ENCODE data around the gene MYBPC3.

The MYBPC3 gene

DNA sequence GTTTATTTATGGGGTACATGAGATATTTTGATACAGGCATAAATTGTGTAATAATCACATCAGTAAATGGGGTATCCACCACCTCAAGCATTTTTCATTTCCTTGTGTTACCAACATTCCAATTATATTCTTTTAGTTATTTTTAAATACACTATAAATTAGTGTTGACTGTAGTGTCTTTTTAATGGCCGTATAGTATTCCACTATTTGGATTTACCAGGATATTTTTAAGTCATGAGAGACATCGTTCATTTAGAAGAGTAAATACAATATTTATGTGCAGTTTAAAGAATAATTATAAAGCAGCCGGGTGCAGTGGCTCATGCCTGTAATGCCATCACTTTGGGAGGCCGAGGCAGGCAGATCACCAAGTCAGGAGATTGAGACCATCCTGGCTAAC is 32.0 kb upstream of the MYBPC3 start:
- no peak for DNase-seq (ENCODE audit: low spot score)

DNA sequence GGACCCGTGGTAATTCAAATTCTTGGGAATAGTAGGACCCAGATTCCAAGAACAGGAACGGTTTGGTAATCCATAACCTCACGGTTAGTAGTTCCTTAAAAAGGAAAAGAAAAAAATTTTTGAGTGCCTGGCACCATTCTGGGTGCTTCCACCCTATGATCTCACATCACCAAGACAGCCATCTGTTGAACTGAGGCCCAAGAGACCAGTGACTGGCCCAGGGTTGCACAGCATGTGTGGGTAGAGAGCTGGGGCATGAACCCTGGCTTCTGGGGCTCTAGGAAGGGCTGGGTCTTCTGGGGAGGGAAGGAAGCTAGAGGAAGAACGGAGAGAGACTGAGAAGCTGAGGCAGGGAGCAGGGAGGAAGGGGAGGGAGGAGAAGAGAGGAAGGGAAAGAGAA is 30.6 kb upstream of the MYBPC3 start:
- no peak for DNase-seq (ENCODE audit: low spot score)

DNA sequence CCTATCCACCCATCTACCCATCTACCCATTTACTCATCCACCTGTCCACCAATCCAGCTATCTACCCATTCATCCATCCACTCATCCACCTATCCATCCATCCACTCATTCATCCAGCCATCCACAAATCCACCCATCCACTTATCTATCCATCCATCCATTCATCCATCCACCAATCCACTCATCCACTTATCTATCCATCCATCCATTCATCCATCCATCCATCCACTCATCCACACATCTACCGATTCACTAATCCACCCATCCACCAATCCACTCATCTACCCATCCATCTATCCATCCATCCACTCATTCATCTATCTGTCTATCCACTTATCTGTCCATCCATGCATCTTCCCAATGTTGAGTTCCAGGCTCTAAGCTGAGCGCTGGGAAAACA is 27.6 kb upstream of the MYBPC3 start:
- no peak for DNase-seq (ENCODE audit: low spot score)

DNA sequence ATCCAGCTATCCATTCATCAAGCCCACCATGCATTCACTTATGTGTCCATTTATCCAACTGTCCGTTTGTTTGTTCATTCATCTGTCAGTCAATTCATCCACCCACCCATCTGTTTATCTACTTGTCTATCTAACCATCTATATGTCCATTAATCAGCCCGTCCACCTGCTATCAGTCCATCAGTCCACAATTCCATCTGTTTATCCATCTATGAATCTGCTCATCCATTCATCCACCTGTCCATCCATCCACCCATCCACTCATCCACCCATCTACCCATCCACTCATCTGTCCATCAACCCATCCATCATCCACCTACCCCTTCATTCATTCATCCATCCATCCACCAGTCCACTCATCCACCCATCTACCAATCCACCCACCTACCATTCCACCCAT is 26.8 kb upstream of the MYBPC3 start:
- no peak for DNase-seq (ENCODE audit: low spot score)

DNA sequence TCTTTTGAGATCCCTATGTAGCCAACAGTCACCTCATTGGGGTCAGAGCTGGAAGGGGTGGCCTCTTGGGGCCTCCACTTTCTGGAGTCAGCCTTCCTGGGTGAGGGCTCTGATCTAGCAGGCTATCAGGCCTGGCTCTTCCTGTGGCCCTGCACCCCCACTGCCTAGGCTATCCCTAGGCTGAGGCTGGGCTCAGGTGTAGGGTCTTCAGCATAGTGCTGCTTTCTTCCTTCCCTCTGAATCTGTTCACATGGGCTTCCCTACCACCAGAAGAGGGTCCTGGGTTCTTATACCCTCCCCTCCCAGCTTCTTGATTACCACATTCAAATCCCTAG is 26.3 kb upstream of the MYBPC3 start:
- DNase-seq (ENCODE audit: low spot score): no peak

DNA sequence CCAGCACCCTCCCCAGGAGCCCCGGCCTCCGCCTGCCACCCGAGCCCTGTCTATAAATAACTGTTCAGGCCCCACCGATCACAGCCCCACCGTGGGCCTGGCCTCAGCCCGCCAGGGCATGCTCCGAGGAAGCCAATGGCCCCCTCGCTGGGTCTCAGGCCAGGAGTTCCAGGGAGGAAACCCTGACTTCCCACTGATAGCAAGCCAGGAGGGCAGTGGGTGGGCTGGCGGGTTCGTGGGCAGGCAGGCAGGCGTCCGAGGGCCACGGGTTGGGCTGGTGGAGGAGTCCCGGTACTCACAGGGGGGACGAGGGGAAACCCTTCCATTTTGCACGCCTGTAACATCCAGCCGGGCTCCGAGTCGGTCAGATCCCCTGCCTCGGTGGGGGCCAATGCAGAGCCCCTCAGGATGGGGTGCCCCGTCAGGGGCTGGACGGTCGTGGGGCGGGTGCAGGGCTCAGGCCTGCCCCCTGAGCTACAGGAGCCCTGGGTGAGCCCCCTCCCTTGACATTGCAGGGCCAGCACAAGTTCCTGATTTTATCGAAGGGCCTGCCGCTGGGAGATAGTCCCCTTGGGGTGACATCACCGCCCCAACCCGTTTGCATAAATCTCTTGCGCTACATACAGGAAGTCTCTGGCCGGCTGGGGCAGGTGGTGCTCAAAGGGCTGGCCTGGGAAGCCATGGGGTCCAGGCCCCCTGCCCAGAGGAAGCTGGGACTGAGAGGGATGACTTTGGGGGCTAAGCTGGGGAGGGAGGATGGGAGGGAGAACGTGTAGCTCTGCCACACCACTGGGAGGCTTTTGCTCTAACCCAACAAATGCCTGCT is 25.7 kb upstream of the MYBPC3 start, which contains the start of gene SPI1:
Gene SPI1 (minus strand): TSS at position 538 of the 826 bp plus-strand sequence. CDS start 194 bp downstream, at position 344.
- no peak for DNase-seq (ENCODE audit: low spot score)

DNA sequence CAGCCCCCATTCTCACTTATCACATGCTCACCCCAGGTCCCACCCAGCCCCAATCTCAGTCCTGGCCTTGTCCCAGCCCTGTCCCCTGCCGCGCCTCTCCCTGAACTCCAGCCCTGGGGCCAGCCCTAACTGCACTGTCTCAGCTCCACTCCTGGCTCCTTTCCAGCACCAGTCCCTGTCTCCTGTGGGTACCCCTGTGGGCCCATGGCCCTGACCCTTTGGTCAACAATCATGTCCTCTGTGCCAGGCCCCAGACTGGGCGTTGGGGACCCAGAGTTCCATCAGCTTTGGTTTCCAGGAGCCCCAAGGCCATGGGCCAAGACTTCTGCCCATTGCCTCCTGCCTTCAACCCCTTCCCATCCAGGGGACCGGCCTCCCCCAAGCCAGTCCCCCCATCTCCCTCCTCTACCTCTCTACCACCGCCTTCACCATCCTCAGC is 25.1 kb upstream of the MYBPC3 start:
- no peak for DNase-seq (ENCODE audit: low spot score)

DNA sequence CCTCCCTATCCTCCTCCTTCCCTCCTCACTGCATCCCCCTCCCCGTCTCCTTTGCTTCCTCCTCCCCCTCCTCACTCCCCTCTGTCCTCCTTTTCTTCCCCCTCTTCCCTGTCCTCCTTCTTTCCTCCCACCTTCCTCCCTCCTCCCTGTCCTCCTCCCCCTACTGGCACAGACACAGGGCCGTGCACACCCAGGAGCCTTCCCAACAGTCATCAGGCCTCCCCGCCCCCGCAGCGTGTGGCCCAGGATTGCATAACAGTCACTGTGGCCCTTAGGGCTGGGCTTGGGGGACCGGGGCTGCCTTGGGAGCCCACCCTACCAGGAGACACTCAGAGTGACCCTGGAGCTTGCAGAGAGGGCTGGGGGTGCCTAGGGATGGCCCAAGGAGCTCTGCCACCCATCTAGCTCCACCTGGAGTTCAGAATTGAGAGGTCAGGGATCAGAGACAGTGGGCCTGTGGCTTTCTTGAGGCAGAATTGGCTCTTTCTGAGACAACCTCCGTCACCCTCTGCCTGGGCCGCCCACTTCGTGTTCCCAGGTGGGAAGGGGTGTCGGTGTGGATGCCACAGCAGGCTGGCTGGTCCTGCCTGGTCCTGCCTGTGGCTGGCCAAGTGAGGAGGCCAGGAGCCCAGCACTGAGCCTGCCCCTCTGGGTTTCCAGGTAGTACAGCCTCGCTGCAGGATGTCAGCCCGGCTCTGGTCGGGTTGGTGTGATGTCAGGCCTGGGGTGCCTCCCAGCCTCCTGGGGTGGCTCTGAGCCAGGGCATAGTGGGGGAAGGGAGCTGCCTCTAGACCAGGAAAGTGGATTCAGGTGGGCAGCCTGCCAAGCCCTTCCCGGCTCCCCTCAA is 24.2 kb upstream of the MYBPC3 start:
- DNase-seq (ENCODE audit: low spot score): no peak

DNA sequence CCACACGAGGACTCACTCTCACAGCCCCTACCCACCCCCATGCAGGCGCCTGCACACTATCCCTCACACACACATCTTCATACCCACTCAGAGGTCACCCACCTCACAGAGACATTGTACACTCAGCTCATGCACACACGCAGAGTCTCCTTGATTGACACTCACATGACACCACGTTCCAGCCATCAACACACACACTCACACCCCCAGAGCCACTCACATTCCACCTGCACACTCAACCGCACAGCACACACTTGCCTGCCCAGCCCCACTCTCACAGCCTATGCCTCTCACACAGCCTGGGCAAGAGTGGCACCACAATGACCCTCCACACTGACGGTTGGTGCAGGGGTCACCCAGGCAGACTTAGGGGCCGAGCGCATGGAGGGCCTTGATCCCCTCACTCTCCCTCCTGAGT is 23.6 kb upstream of the MYBPC3 start:
- no peak for DNase-seq (ENCODE audit: low spot score)

DNA sequence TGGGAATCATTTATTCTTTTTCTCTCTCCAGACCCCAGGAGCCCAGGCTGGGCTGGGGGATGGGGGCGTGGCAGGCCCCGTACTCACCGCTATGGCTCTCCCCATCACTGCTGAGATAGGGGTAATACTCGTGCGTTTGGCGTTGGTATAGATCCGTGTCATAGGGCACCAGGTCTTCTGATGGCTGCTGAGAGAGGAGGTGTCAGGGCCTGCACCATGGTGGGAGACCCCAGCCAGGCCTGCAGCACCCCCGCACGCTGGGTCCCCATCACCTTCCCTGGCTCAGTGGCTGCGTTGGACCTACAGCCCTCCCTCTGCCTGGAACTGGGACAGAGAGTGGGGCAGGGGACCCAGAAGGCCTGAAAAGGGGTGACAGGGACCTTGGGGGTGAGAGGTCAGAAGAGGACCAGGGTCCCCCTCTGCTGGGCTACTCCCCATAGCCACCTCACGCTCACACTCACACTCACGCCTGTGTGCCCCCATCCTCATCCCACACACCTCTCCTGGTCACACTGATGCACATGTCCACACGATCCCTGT is 23.1 kb upstream of the MYBPC3 start:
- no peak for DNase-seq (ENCODE audit: low spot score)

DNA sequence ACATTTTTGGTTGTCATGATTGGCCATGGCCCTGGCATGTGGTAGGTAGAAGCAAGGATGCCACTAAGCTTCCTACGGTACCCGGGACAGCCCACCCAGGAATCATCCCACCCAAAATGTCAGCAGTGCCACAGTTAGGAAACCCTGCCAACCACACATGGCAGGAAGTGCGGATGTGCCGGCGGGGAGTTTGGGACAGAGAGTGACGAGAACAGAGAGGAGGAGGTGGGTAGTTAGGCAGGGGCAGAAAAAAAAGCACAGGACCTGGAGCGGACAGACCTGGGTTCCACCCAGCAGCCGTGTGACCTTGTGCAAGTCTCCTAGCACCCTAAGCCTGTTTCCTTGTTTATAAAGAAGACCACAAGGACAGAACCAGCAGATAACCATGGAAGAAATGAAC is 22.5 kb upstream of the MYBPC3 start:
- no peak for DNase-seq (ENCODE audit: low spot score)

DNA sequence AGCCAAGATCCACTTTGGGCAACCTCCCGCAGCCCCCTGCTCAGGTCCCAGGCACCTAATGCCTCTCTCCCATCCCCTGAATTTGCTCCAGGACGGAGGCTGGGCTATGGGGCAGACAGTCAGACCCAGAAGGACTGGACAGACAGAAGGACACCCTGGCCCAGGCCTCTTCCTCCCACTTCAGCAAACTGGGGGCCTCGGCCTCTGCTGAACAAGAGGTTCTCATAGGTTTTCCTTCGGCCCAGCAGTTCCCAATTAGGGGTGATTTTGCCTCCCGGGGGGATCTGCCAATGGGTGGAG is 22.2 kb upstream of the MYBPC3 start:
- DNase-seq (ENCODE audit: low spot score): no peak

DNA sequence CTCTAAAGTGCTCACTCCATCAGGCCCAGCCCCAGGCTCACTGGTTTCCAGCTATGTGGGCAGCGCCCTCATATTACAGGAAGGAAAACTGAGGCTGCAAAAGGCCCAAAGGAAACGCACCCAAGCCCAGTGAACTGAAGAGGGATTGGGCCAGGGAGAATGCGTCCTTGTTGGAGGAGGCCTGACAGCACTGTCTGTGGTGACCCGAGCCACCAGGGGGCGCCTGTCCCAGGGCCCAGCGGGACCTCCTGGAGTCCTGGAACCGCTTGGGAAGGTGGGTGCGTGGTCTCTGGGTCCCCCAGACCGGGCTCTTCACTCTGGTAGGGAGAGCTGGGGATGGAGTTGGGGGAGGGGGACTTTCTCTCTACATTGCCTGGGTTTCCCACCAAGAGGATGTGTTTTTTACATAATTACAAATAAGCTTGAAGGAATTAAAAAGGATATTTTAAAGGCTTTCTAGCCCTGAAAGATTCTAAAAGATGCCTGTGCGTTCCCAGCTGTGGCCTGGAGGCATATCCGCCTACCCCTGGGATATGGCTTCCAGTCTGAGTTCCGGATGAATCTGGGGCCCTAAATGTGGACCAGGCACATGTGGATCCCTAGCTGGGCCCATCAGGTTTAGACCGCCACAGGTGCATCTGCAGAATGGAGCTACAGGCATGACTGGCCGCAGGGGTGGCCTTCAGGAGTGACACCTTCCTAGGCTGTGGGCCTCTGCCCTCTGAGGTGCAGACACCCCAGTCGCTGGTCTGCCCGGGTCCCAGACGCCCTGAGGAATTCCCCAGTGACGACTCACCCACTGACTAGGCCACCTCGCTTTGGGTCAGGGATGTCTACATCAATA is 21.6 kb upstream of the MYBPC3 start:
- DNase-seq (ENCODE audit: low spot score): peak; percentile 85

DNA sequence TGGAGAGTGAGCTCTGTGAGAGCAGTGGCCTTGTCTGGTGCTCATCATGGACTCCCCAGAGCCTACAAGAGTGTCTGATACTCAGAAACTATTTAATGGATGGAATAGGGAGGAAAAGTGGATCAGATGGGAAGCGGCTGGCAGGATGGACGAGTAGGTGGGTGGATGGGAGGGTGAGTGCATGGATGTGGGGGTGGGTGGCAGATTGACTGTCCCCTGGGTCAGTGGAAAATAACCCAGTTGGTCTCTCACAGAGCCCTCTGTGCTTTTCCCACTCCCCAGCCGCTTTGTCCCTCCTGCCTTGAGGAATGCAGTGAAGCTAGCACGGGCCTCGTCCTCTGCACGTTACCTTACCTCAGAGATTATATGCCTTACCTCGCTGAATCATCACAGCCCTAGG is 19.9 kb upstream of the MYBPC3 start:
- no peak for DNase-seq (ENCODE audit: low spot score)

DNA sequence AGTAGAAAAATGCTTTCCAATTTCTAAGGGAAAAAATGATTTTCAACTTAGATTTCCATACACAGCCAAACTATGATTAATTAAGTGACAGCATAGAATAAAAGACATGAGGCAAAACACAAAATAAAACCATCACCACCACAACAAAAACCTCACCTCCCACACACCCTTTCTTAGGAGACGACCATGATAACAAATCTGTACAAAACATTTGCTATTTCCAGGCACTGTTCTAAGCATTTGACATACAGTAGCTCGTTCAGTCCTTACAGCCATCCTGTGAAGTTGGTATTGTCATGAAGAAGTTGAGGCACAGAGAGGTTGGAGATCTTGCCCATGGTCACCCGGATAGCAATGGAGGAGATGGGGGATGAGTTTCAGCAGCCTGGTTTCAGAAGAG is 17.2 kb upstream of the MYBPC3 start:
- no peak for DNase-seq (ENCODE audit: low spot score)

DNA sequence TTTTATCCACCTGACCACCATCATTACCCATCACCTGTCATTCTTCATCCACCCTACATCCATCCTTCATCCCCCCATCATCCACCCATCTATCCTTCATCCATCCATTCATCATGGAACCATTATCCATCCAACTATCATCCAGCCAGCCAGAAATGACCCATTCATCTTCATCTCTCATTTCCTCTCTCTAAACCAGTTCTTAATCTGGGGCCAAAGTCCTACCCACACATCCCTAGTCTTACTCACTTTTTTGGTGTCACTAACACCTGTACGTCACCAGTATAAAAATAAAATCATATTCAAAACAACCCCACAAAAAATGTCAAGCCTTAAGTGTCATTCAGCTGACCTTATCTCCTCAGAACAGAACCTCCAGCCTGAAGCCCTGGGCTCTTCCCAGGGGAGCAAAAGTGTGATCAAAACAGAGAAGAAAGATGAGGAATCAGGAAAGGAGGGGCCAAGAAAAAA is 13.6 kb upstream of the MYBPC3 start:
- no peak for DNase-seq (ENCODE audit: low spot score)

DNA sequence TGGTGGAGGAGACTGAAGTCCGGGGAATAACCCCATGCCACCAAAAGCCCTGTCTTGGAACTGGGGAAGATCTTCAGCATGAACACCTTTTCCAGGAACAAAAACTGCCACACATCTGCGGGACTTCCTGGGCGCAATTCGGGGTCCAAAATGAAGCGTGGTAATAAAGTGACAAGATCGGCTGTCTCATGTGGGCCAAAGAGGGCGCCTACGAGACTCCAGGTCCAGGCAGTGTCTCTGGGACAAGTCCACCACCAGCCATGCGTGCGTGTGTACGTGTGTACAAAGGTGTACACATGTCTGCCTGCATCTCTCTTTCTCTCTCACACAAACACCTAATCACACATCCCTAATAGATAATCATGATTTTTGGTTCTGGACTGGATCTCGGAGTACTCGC is 8.9 kb upstream of the MYBPC3 start:
- no peak for DNase-seq (ENCODE audit: low spot score)

DNA sequence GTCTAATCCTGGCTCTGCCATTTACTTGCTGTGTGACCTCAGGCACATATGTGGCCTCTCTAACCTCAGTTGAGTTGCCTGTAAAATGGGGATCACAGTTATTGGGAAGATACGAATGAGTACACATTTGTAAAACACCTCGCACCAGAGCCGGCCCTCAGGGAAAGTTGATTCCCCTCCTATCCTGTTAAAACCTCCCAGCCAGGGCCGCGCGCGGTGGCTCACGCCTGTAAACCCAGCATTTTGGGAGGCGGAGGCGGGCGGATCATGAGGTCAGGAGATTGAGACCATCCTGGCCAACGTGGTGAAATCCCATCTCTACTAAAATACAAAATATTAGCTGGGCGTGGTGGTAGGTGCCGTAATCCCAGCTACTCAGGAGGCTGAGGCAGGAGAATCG is 7.8 kb upstream of the MYBPC3 start:
- DNase-seq (ENCODE audit: low spot score): no peak

DNA sequence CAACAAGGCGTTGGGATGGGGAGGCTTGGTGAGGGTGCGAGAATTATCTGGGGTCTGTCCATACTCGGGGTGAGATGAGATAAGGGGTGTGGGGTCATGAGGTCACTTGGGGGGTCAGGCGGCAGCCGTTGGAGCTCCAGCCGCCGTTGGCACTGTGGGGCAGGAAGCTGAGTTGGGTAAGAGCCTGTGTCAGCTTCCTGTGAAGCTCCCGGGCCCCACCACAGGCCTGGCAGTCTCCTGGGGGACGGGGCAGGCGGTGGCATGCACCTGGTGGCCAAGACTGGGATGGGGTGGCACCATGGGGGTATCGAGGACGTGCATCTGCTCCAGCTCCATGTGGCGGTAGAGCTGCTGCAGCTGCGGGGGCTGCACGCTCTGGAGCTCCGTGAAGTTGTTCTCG is 7.1 kb upstream of the MYBPC3 start:
- DNase-seq (ENCODE audit: low spot score): no peak

DNA sequence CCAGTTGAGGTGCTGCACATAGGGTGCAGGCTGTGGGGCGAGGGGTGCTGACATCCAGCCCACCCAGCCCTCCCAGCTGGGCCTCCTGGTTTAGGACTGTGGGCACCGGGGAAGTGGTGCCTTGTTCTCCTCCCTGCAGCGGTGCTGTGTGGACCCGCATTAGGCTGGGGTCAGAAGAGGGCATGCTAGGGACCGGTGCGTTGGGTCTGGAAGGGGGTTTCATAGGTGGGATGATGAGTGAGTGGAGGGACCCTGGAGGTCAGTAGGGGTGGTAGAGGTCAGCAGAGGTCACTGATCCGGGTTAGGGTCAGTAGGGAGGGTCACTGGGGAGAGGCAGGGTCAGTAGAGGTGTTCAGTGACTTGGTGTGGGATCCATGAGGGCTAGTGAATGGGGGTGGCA is 6.7 kb upstream of the MYBPC3 start:
- no peak for DNase-seq (ENCODE audit: low spot score)

DNA sequence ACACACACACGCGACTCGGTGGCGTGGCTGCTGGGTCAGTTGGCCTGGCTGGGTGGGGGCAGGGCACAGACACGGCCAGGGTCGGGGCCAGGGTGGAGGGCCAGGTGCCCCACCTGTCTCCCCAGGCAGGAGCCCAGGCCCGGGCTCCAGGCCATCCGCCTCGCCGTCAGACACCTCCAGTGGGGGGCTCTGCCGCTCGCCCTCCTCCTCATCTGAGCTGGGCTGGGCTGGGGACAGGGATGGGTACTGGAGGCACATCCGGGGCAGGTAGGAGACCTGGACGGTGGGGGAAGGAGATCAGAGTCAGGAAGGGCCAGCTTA is 6.2 kb upstream of the MYBPC3 start:
- no peak for DNase-seq (ENCODE audit: low spot score)

DNA sequence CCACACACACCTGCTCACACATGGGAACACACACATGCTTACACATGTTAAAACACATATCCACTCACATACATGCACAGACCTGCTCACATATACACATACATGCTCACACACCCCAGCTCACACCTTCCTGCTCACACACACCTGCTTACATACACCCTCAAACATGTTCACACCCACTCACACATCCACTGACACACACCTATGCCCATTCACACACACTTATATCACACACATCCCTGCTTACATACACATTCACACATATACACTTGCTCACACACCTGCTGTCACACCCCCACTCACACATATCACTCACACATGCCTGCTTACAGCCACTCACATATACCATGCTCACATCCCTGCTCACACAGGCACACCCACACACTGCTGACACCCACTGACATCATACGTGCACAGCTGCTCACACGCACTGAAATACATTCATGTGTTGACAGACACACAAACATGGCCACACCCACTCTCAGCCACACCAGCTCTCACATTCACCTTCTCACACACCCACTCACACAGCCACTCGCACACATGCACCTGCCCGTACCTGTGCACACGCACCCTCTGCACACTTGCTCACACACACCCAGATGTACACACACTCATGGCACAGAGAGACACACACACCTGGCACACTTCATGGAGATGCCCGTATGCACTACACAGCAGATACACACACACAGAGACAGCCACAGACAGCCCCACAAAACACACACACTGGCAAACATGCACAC is 5.7 kb upstream of the MYBPC3 start:
- DNase-seq (ENCODE audit: low spot score): no peak

Measured in CD4-positive, alpha-beta T cell treated with Interleukin-2 at 100 ng/mL for 4 hours (primary cell).